GM23338 (cell line): ENCODE measurements around the gene NIPA2. TPM values are rescaled to one million over a fixed set of nuclear protein-coding genes. Genes with fewer than 3 reads are reported as not detected.
A peak's percentile ranks its signal among the peaks of the same experiment; 100 is the strongest.

ENCODE experiments used
- ATAC-seq: fragments of 200-7000 bp; cut with Tn5 transposase; 3 replicates; pipeline ENCODE4 v1.9.1; 2020
- DNase-seq: peaks from one replicate; pipeline ENCODE4 v3.0.0-alpha.2; 2015; ENCODE audit warnings: low spot score
- H2AFZ ChIP-seq: fragments of 200-600 bp; sonication (generic); 2 replicates; pipeline ENCODE4 v1.8.0; 2016; ENCODE audit warnings: antibody characterized with exemption, mild to moderate bottlenecking, moderate library complexity
- H3F3A ChIP-seq: fragments of 200-600 bp; sonication (generic); replicated peaks from 2 replicates; pipeline ENCODE4 v1.8.0; 2017; ENCODE audit warnings: antibody characterized with exemption, mixed run types, low read depth
- H3K27ac ChIP-seq: fragments of 200-600 bp; sonication (generic); 2 replicates; pipeline ENCODE4 v1.6.1; 2016; ENCODE audit warnings: low read depth
- H3K27me3 ChIP-seq: fragments of 200-600 bp; sonication (generic); 2 replicates; pipeline ENCODE4 v1.8.0; 2016; ENCODE audit warnings: mild to moderate bottlenecking, mixed run types, moderate library complexity; ENCODE audit not compliant: insufficient read depth
- H3K36me3 ChIP-seq: fragments of 200-600 bp; sonication (generic); 2 replicates; pipeline ENCODE4 v1.8.0; 2016; ENCODE audit warnings: mild to moderate bottlenecking; ENCODE audit not compliant: insufficient read depth
- H3K4me1 ChIP-seq: fragments of 200-600 bp; sonication (generic); 2 replicates; pipeline ENCODE4 v1.8.0; 2016; ENCODE audit warnings: mild to moderate bottlenecking, moderate library complexity; ENCODE audit not compliant: insufficient read depth
- H3K4me2 ChIP-seq: fragments of 200-600 bp; sonication (generic); 2 replicates; pipeline ENCODE4 v1.7.1; 2017; ENCODE audit warnings: mixed run types
- H3K4me3 ChIP-seq: fragments of 200-600 bp; sonication (generic); 2 replicates; pipeline ENCODE4 v1.6.1; 2016; ENCODE audit warnings: mixed run types
- H3K79me2 ChIP-seq: fragments of 200-600 bp; sonication (generic); replicated peaks from 2 replicates; pipeline ENCODE4 v1.8.0; 2017; ENCODE audit warnings: mild to moderate bottlenecking; ENCODE audit not compliant: insufficient read depth
- H3K9me2 ChIP-seq: fragments of 200-600 bp; sonication (generic); 2 replicates; pipeline ENCODE4 v1.8.0; 2017; ENCODE audit not compliant: insufficient read depth
- H4K20me1 ChIP-seq: fragments of 200-600 bp; sonication (generic); replicated peaks from 2 replicates; pipeline ENCODE4 v1.8.0; 2017; ENCODE audit warnings: mild to moderate bottlenecking; ENCODE audit not compliant: insufficient read depth
- H3K27ac Mint-ChIP-seq: 2 replicates; pipeline ENCODE4 v1.8.0; 2020; ENCODE audit warnings: inconsistent platforms, mild to moderate bottlenecking, moderate library complexity, mixed read lengths
- H3K27me3 Mint-ChIP-seq: 3 replicates; pipeline ENCODE4 v1.8.0; 2022; ENCODE audit warnings: low read depth, mild to moderate bottlenecking, moderate library complexity, mixed read lengths, inconsistent platforms; ENCODE audit not compliant: insufficient read depth, poor library complexity
- H3K36me3 Mint-ChIP-seq: 3 replicates; pipeline ENCODE4 v1.8.0; 2021; ENCODE audit warnings: low read depth, mild to moderate bottlenecking, inconsistent platforms, moderate library complexity, mixed read lengths
- H3K4me1 Mint-ChIP-seq: 3 replicates; pipeline ENCODE4 v1.8.0; 2020; ENCODE audit warnings: mild to moderate bottlenecking, inconsistent platforms, mixed read lengths
- H3K4me3 Mint-ChIP-seq: 3 replicates; pipeline ENCODE4 v1.8.0; 2021; ENCODE audit warnings: moderate library complexity, mild to moderate bottlenecking, inconsistent platforms, mixed read lengths
- H3K9me3 Mint-ChIP-seq: 3 replicates; pipeline ENCODE4 v1.8.0; 2020; ENCODE audit warnings: moderate library complexity, mild to moderate bottlenecking, inconsistent platforms, mixed read lengths
- CREB1 ChIP-seq: fragments of 250-450 bp; sonication (Bioruptor Pico); IDR thresholded peaks from 2 replicates; pipeline ENCODE4 v1.5.0; 2020; ENCODE audit warnings: low read depth, mild to moderate bottlenecking, moderate library complexity
- CTCF ChIP-seq, 2 experiments: fragments of 200-600 bp in 1 of 2; sonication (generic) in 1 of 2; conservative IDR thresholded peaks; 2 replicates each; pipeline versions ENCODE4 v1.5.1 to v1.6.1; 2016 to 2017; ENCODE audit warnings: antibody characterized with exemption in 2 of 2, low read depth in 2 of 2, mild to moderate bottlenecking in 2 of 2, moderate library complexity in 1 of 2
- EZH2 ChIP-seq: fragments of 200-600 bp; sonication (generic); IDR thresholded peaks from one replicate; pipeline ENCODE4 v1.8.0; 2017; ENCODE audit warnings: antibody characterized with exemption, mild to moderate bottlenecking, low read depth; ENCODE audit not compliant: unreplicated experiment
- EZH2phosphoT487 ChIP-seq: fragments of 200-600 bp; sonication (generic); IDR thresholded peaks from one replicate; pipeline ENCODE4 v1.8.1; 2018; ENCODE audit warnings: antibody characterized with exemption; ENCODE audit not compliant: unreplicated experiment
- JUNB ChIP-seq: IDR thresholded peaks from one replicate; pipeline ENCODE4 v1.6.1; 2016; ENCODE audit warnings: antibody characterized with exemption; ENCODE audit not compliant: unreplicated experiment
- NANOG ChIP-seq: IDR thresholded peaks from 2 replicates; pipeline ENCODE4 v1.6.1; 2016; ENCODE audit warnings: antibody characterized with exemption, borderline replicate concordance
- POLR2AphosphoS5 ChIP-seq: IDR thresholded peaks from 2 replicates; pipeline ENCODE4 v1.6.1; 2016; ENCODE audit warnings: antibody characterized with exemption, low read depth
- STAT1 ChIP-seq: IDR thresholded peaks from one replicate; pipeline ENCODE4 v1.6.1; 2016; ENCODE audit warnings: antibody characterized with exemption; ENCODE audit not compliant: unreplicated experiment
- ZNF331 ChIP-seq: fragments of 250-450 bp; sonication (Bioruptor Pico); IDR thresholded peaks from 2 replicates; pipeline ENCODE4 v1.5.0; 2020; ENCODE audit warnings: low read depth, mild to moderate bottlenecking, moderate library complexity
- polyA plus RNA-seq: library from polyadenylated mRNA; unstranded; fragments of >200 nt; fragmentation: Nextera tagmentation; extraction: Ambion mirVana; gene quantifications from 2 replicates; pipeline ENCODE4 v1.2.1, GENCODE V29; 2016
- total RNA-seq: library from RNA; depleted of rRNA; stranded (reverse); fragments of >200 nt; shearing (Covaris generic); gene quantifications from 2 replicates; pipeline ENCODE4 v1.2.3, GENCODE V29; 2014
- TF ChIP-seq, protein P1 (sequence below): IDR thresholded peaks from one replicate; pipeline ENCODE4 v1.6.1; 2018; ENCODE audit warnings: antibody characterized with exemption; ENCODE audit not compliant: unreplicated experiment
- TF ChIP-seq, protein P2 (sequence below): fragments of 250-450 bp; sonication (Bioruptor Pico); IDR thresholded peaks from 2 replicates; pipeline ENCODE4 v1.5.0; 2020; ENCODE audit warnings: mild to moderate bottlenecking, moderate library complexity
- TF ChIP-seq, protein P3 (sequence below): IDR thresholded peaks from 2 replicates; pipeline ENCODE4 v1.6.1; 2016; ENCODE audit warnings: antibody characterized with exemption

NIPA2 gene
- total and polyA plus RNA-seq, 2 experiments from 2014 or later: 35.0 to 105 TPM

DNA sequence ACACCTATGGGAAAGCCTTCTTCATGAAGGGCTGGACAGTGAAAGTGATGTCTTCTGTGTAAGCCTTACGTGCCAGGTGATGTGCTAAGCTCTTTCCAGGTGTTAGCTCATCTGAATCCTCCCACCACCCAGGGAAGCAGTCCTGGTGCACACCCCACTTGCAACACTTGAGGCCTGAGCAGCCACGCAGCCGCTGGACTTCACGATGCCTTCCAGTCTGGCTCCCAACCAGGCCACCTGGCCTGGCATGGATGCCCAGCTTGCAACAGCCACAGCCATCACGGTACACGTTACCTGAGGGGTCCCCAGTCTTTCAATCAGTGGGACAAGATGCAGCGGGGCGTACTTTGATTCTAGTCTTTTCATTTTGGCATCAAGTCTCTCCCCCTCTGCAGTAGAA is 35.8 kb downstream of the NIPA2 start:
- peaks cover 20% of the 10 kb centered on the region for H3K4me1 Mint-ChIP-seq
- no peaks in the 10 kb centered on the region for H3K27me3 ChIP-seq
- no peak overlapping the region; the same call in 2 of the 3 replicates for H3K4me3 Mint-ChIP-seq
- ATAC-seq (no peak), DNase-seq (no peak)
- TF ChIP-seq JUNB (no peak), STAT1 (no peak), CTCF (conservative IDR thresholded peaks at IDR 0.05; ENCODE audit: low read depth in 2 of 2) (no peak), CREB1 (CRISPR knock-in tag) (no peak), POLR2AphosphoS5 (no peak), EZH2phosphoT487 (no peak), EZH2 (no peak), ZNF331 (CRISPR knock-in tag) (no peak), NANOG (no peak)
- TF ChIP-seq, protein P1, sequence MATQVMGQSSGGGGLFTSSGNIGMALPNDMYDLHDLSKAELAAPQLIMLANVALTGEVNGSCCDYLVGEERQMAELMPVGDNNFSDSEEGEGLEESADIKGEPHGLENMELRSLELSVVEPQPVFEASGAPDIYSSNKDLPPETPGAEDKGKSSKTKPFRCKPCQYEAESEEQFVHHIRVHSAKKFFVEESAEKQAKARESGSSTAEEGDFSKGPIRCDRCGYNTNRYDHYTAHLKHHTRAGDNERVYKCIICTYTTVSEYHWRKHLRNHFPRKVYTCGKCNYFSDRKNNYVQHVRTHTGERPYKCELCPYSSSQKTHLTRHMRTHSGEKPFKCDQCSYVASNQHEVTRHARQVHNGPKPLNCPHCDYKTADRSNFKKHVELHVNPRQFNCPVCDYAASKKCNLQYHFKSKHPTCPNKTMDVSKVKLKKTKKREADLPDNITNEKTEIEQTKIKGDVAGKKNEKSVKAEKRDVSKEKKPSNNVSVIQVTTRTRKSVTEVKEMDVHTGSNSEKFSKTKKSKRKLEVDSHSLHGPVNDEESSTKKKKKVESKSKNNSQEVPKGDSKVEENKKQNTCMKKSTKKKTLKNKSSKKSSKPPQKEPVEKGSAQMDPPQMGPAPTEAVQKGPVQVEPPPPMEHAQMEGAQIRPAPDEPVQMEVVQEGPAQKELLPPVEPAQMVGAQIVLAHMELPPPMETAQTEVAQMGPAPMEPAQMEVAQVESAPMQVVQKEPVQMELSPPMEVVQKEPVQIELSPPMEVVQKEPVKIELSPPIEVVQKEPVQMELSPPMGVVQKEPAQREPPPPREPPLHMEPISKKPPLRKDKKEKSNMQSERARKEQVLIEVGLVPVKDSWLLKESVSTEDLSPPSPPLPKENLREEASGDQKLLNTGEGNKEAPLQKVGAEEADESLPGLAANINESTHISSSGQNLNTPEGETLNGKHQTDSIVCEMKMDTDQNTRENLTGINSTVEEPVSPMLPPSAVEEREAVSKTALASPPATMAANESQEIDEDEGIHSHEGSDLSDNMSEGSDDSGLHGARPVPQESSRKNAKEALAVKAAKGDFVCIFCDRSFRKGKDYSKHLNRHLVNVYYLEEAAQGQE: no peak
- TF ChIP-seq, protein P2, sequence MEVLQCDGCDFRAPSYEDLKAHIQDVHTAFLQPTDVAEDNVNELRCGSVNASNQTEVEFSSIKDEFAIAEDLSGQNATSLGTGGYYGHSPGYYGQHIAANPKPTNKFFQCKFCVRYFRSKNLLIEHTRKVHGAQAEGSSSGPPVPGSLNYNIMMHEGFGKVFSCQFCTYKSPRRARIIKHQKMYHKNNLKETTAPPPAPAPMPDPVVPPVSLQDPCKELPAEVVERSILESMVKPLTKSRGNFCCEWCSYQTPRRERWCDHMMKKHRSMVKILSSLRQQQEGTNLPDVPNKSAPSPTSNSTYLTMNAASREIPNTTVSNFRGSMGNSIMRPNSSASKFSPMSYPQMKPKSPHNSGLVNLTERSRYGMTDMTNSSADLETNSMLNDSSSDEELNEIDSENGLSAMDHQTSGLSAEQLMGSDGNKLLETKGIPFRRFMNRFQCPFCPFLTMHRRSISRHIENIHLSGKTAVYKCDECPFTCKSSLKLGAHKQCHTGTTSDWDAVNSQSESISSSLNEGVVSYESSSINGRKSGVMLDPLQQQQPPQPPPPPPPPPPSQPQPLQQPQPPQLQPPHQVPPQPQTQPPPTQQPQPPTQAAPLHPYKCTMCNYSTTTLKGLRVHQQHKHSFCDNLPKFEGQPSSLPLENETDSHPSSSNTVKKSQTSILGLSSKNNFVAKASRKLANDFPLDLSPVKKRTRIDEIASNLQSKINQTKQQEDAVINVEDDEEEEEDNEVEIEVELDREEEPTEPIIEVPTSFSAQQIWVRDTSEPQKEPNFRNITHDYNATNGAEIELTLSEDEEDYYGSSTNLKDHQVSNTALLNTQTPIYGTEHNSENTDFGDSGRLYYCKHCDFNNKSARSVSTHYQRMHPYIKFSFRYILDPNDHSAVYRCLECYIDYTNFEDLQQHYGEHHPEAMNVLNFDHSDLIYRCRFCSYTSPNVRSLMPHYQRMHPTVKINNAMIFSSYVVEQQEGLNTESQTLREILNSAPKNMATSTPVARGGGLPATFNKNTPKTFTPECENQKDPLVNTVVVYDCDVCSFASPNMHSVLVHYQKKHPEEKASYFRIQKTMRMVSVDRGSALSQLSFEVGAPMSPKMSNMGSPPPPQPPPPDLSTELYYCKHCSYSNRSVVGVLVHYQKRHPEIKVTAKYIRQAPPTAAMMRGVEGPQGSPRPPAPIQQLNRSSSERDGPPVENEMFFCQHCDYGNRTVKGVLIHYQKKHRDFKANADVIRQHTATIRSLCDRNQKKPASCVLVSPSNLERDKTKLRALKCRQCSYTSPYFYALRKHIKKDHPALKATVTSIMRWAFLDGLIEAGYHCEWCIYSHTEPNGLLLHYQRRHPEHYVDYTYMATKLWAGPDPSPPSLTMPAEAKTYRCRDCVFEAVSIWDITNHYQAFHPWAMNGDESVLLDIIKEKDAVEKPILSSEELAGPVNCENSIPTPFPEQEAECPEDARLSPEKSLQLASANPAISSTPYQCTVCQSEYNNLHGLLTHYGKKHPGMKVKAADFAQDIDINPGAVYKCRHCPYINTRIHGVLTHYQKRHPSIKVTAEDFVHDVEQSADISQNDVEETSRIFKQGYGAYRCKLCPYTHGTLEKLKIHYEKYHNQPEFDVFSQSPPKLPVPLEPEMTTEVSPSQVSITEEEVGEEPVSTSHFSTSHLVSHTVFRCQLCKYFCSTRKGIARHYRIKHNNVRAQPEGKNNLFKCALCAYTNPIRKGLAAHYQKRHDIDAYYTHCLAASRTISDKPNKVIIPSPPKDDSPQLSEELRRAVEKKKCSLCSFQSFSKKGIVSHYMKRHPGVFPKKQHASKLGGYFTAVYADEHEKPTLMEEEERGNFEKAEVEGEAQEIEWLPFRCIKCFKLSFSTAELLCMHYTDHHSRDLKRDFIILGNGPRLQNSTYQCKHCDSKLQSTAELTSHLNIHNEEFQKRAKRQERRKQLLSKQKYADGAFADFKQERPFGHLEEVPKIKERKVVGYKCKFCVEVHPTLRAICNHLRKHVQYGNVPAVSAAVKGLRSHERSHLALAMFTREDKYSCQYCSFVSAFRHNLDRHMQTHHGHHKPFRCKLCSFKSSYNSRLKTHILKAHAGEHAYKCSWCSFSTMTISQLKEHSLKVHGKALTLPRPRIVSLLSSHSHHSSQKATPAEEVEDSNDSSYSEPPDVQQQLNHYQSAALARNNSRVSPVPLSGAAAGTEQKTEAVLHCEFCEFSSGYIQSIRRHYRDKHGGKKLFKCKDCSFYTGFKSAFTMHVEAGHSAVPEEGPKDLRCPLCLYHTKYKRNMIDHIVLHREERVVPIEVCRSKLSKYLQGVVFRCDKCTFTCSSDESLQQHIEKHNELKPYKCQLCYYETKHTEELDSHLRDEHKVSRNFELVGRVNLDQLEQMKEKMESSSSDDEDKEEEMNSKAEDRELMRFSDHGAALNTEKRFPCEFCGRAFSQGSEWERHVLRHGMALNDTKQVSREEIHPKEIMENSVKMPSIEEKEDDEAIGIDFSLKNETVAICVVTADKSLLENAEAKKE: no peak
- TF ChIP-seq, protein P3, sequence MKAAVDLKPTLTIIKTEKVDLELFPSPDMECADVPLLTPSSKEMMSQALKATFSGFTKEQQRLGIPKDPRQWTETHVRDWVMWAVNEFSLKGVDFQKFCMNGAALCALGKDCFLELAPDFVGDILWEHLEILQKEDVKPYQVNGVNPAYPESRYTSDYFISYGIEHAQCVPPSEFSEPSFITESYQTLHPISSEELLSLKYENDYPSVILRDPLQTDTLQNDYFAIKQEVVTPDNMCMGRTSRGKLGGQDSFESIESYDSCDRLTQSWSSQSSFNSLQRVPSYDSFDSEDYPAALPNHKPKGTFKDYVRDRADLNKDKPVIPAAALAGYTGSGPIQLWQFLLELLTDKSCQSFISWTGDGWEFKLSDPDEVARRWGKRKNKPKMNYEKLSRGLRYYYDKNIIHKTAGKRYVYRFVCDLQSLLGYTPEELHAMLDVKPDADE: no peak
- H3K9me3 Mint-ChIP-seq: peaks cover 2% of the 10 kb centered on the region; the same call in 2 of the 3 replicates
- H3K36me3 ChIP-seq: peaks cover 12% of the 10 kb centered on the region; the same call in 1 of the 2 replicates
- peaks cover 77% of the 10 kb centered on the region for H3K36me3 Mint-ChIP-seq
- H3K4me3 ChIP-seq: no peak overlapping the region
- H3K9me2 ChIP-seq: no peaks in the 10 kb centered on the region
- 0 out of 2 replicates have a peak, but pooled peaks cover 2% of the 10 kb centered on the region for H3K79me2 ChIP-seq
- H3K27ac Mint-ChIP-seq: 0 out of 2 replicates have a peak overlapping the region, but pooled peaks have one; percentile 23
- H2AFZ ChIP-seq: no peak overlapping the region
- H3K4me1 ChIP-seq: no peaks in the 10 kb centered on the region
- peaks cover 14% of the 10 kb centered on the region for H3K27me3 Mint-ChIP-seq
- no peak overlapping the region for H3K27ac ChIP-seq
- no peaks in the 10 kb centered on the region for H3F3A ChIP-seq
- 0 out of 2 replicates have a peak, but pooled peaks cover 4% of the 10 kb centered on the region for H4K20me1 ChIP-seq
- H3K4me2 ChIP-seq: no peak overlapping the region
